ENCODE results near the gene SGPL1. TPM values are rescaled to one million over a fixed set of nuclear protein-coding genes. Genes with fewer than 3 reads are reported as not detected.

The SGPL1 gene
- total RNA-seq, 4 donors from 2014 or later: 12.9 to 31.0 (median 21.3) TPM

- WGBS: 86% methylated on average over 8 of the region's 14 CpGs
- no peak for DNase-seq (ENCODE audit: extremely low spot score)
- Histone ChIP-seq H3K4me1 (no peaks in the 10 kb centered on the region), H3K27ac (replicated peaks in 1 of 4) (no peak overlapping the region), H3K36me3 (no peaks in the 10 kb centered on the region), H3K4me3 (no peak overlapping the region), H3K27me3 (no peaks in the 10 kb centered on the region), H3K9me3 (no peaks in the 10 kb centered on the region)
- intact Hi-C loops (cut with DNase I): no loop called here
- TF ChIP-seq CTCF (IDR thresholded peaks at IDR 0.05) (no peak), EP300 (IDR thresholded peaks at IDR 0.05) (no peak), POLR2AphosphoS5 (IDR thresholded peaks at IDR 0.05) (no peak), POLR2A (IDR thresholded peaks at IDR 0.05; ENCODE audit: low read depth) (no peak)
Measured at GRCh38 chr10:70774810-70775678, 40.7 kb upstream of the SGPL1 start.

GRCh38 chr10:70775679-70776454 lies 39.9 kb upstream of the SGPL1 start:
- no peaks in the 10 kb centered on the region for H3K4me1 ChIP-seq
- no peaks in the 10 kb centered on the region for H3K27me3 ChIP-seq
- DNase-seq (ENCODE audit: extremely low spot score): no peak
- 83% methylated on average over 6 of the region's 13 CpGs for WGBS
- no peak overlapping the region for H3K4me3 ChIP-seq
- no peaks in the 10 kb centered on the region for H3K36me3 ChIP-seq
- no peak for TF ChIP-seq POLR2AphosphoS5 (IDR thresholded peaks at IDR 0.05)
- TF ChIP-seq CTCF (IDR thresholded peaks at IDR 0.05): no peak
- no peak for TF ChIP-seq EP300 (IDR thresholded peaks at IDR 0.05)
- no peak for TF ChIP-seq POLR2A (IDR thresholded peaks at IDR 0.05; ENCODE audit: low read depth)
- intact Hi-C loops (cut with DNase I): no loop called here
- H3K9me3 ChIP-seq: no peaks in the 10 kb centered on the region
- H3K27ac ChIP-seq (replicated peaks in 1 of 4): no peak overlapping the region

GRCh38 chr10:70776455-70777005 lies 39.2 kb upstream of the SGPL1 start:
- intact Hi-C loops (cut with DNase I): no loop called here
- no peaks in the 10 kb centered on the region for H3K9me3 ChIP-seq
- WGBS: 100% methylated on average over 2 of the region's 11 CpGs

More at GRCh38 chr10:70776455-70777005, 39.2 kb upstream of the SGPL1 start:
- H3K27ac ChIP-seq (replicated peaks in 1 of 4): no peak overlapping the region
- no peak for DNase-seq (ENCODE audit: extremely low spot score)
- H3K27me3 ChIP-seq: no peaks in the 10 kb centered on the region
- no peak for TF ChIP-seq EP300 (IDR thresholded peaks at IDR 0.05)
- no peak for TF ChIP-seq POLR2A (IDR thresholded peaks at IDR 0.05; ENCODE audit: low read depth)
- TF ChIP-seq CTCF (IDR thresholded peaks at IDR 0.05): no peak
- no peak for TF ChIP-seq POLR2AphosphoS5 (IDR thresholded peaks at IDR 0.05)
- no peaks in the 10 kb centered on the region for H3K4me1 ChIP-seq
- H3K36me3 ChIP-seq: no peaks in the 10 kb centered on the region
- no peak overlapping the region for H3K4me3 ChIP-seq

All from esophagus muscularis mucosa (tissue), 4 donors.